Smooth muscle cell (in vitro differentiated cells): Measurements from ENCODE around the gene PPP3CA. TPM values are rescaled to one million over a fixed set of nuclear protein-coding genes. Genes with fewer than 3 reads are reported as not detected.

Source experiments
- DNase-seq: peaks from one replicate; lab custom pipeline; 2025; ENCODE audit not compliant: unreplicated experiment; lab: John Stamatoyannopoulos, UW
- H2AFZ ChIP-seq: fragments of 200-600 bp; sonication (generic); 2 replicates; pipeline ENCODE4 v1.6.0; 2016; ENCODE audit warnings: antibody characterized with exemption, low read depth, mild to moderate bottlenecking
- H3F3A ChIP-seq: fragments of 200-600 bp; sonication (generic); 2 replicates; pipeline ENCODE4 v1.6.0; 2017; ENCODE audit warnings: antibody characterized with exemption, low read depth
- H3K27ac ChIP-seq: fragments of 200-600 bp; sonication (generic); 2 replicates; pipeline ENCODE4 v1.5.1; 2016; ENCODE audit warnings: low read depth, mild to moderate bottlenecking
- H3K27me3 ChIP-seq: fragments of 200-600 bp; sonication (generic); 2 replicates; pipeline ENCODE4 v1.6.1; 2016; ENCODE audit warnings: low read depth, mild to moderate bottlenecking
- H3K36me3 ChIP-seq: fragments of 200-600 bp; sonication (generic); 2 replicates; pipeline ENCODE4 v1.5.1; 2016; ENCODE audit warnings: low read depth
- H3K4me1 ChIP-seq: fragments of 200-600 bp; sonication (generic); 2 replicates; pipeline ENCODE4 v1.5.1; 2016; ENCODE audit warnings: low read depth
- H3K4me2 ChIP-seq: fragments of 200-600 bp; sonication (generic); 2 replicates; pipeline ENCODE4 v1.6.0; 2016; ENCODE audit warnings: mild to moderate bottlenecking
- H3K4me3 ChIP-seq: fragments of 200-600 bp; sonication (generic); 2 replicates; pipeline ENCODE4 v1.5.1; 2016; ENCODE audit warnings: mild to moderate bottlenecking
- H3K79me2 ChIP-seq: fragments of 200-600 bp; sonication (generic); 2 replicates; pipeline ENCODE4 v1.6.0; 2016; ENCODE audit warnings: low read depth, mild to moderate bottlenecking
- H3K9ac ChIP-seq: fragments of 200-600 bp; sonication (generic); 2 replicates; pipeline ENCODE4 v1.6.0; 2016; ENCODE audit warnings: low read depth
- H3K9me3 ChIP-seq: fragments of 200-600 bp; sonication (generic); replicated peaks from 2 replicates; pipeline ENCODE4 v1.5.1; 2016; ENCODE audit warnings: low read depth
- H4K20me1 ChIP-seq: fragments of 200-600 bp; sonication (generic); 2 replicates; pipeline ENCODE4 v1.6.0; 2016; ENCODE audit warnings: low read depth
- CTCF ChIP-seq: fragments of 200-600 bp; sonication (generic); IDR thresholded peaks from 2 replicates; pipeline ENCODE4 v1.5.1; 2017; ENCODE audit warnings: borderline replicate concordance, mild to moderate bottlenecking, antibody characterized with exemption; ENCODE audit not compliant: insufficient read depth, poor library complexity, severe bottlenecking
- WGBS: methylation state at CpG from one replicate; pipeline ENCODE4 v1.1.7; 2016; ENCODE audit warnings: low lambda C conversion rate; 5-methylcytosine and 5-hydroxymethylcytosine counted together
- polyA plus RNA-seq: library from polyadenylated mRNA; unstranded; fragments of >200 nt; fragmentation: Nextera tagmentation; extraction: Ambion mirVana; gene quantifications from 2 replicates; pipeline ENCODE4 v1.2.1, GENCODE V29; 2016
- total RNA-seq: library from RNA; depleted of rRNA; stranded (reverse); fragments of >200 nt; gene quantifications from 2 replicates; pipeline ENCODE4 v1.2.3, GENCODE V29; 2014

The PPP3CA gene
- total and polyA plus RNA-seq, 2 experiments from 2014 or later = 16.2 to 96.1 TPM

- H3K9me3 ChIP-seq = no peaks in the 10 kb centered on the region
- H3K4me2 ChIP-seq = no peak overlapping the region
- no peak overlapping the region for H3K4me3 ChIP-seq
- H2AFZ ChIP-seq = no peak overlapping the region
- peaks cover 24% of the 10 kb centered on the region for H3K4me1 ChIP-seq
- H4K20me1 ChIP-seq = peaks cover 94% of the 10 kb centered on the region
- peaks cover 93% of the 10 kb centered on the region for H3K79me2 ChIP-seq
- DNase-seq = no peak
- no peaks in the 10 kb centered on the region for H3K36me3 ChIP-seq
- no peak overlapping the region for H3K9ac ChIP-seq
- H3F3A ChIP-seq = peaks cover 10% of the 10 kb centered on the region
- no peak for TF ChIP-seq CTCF
- 95% methylated on average over 4 of the region's 4 CpGs for WGBS
- H3K27ac ChIP-seq = no peak overlapping the region
- no peaks in the 10 kb centered on the region for H3K27me3 ChIP-seq
These were observed 37.4 kb downstream of the PPP3CA start for GRCh38 chr4:101309925-101310324.

GRCh38 chr4:101307899-101308298 is 39.4 kb downstream of the PPP3CA start:
- Histone ChIP-seq H3K4me1 (peaks cover 30% of the 10 kb centered on the region), H3K4me3 (no peak overlapping the region), H2AFZ (no peak overlapping the region), H4K20me1 (peaks cover 98% of the 10 kb centered on the region), H3K36me3 (no peaks in the 10 kb centered on the region), H3K27ac (no peak overlapping the region), H3K9me3 (no peaks in the 10 kb centered on the region), H3K9ac (no peak overlapping the region), H3F3A (peaks cover 10% of the 10 kb centered on the region), H3K4me2 (peak overlapping the region; percentile 77), H3K27me3 (no peaks in the 10 kb centered on the region), H3K79me2 (peaks cover 92% of the 10 kb centered on the region)
- no peak for DNase-seq
- WGBS = 92% methylated on average over 2 of the region's 2 CpGs
- TF ChIP-seq CTCF = no peak

GRCh38 chr4:101306764-101307615 is 40.3 kb downstream of the PPP3CA start:
- Histone ChIP-seq H4K20me1 (peaks cover 98% of the 10 kb centered on the region), H3K9me3 (no peaks in the 10 kb centered on the region), H3K4me3 (peak overlapping the region; percentile 18), H3K27me3 (no peaks in the 10 kb centered on the region), H3K4me2 (peak overlapping the region; percentile 77), H2AFZ (no peak overlapping the region), H3K79me2 (peaks cover 92% of the 10 kb centered on the region), H3F3A (peaks cover 10% of the 10 kb centered on the region), H3K9ac (no peak overlapping the region), H3K36me3 (no peaks in the 10 kb centered on the region), H3K4me1 (peaks cover 30% of the 10 kb centered on the region), H3K27ac (peak overlapping the region; percentile 73)
- TF ChIP-seq CTCF = no peak
- WGBS = 61% methylated on average over 4 of the region's 4 CpGs
- no peak for DNase-seq
